CD14-positive monocyte (primary cell): ENCODE data around the gene BTK. TPM values are rescaled to one million over a fixed set of nuclear protein-coding genes. Genes with fewer than 3 reads are reported as not detected.
A peak's percentile ranks its signal among the peaks of the same experiment; 100 is the strongest.

ENCODE experiments used
- DNase-seq, 3 donors: peaks; one replicate each; pipeline ENCODE4 v3.0.0-alpha.2; 2011 to 2022
- H2AFZ ChIP-seq: 2 replicates; pipeline ENCODE4 v1.6.0; 2012; ENCODE audit warnings: mild to moderate bottlenecking, low read depth, low read length, inconsistent platforms; ENCODE audit not compliant: insufficient read depth, poor library complexity, severe bottlenecking
- H3K27ac ChIP-seq, 2 donors: 1 replicate in 1 of 2; 2 replicates in 1 of 2; pipeline ENCODE4 v1.5.1; 2012 to 2013; ENCODE audit warnings: low read length in 2 of 2, control low read depth in 1 of 2, inconsistent platforms in 1 of 2, low read depth in 1 of 2, mild to moderate bottlenecking in 1 of 2
- H3K27me3 ChIP-seq, 2 donors: one replicate each; pipeline versions ENCODE4 v1.6.0 to v1.6.1; 2011 to 2013; ENCODE audit warnings: low read length in 2 of 2; ENCODE audit not compliant: control insufficient read depth in 2 of 2, insufficient read depth in 2 of 2
- H3K36me3 ChIP-seq, 2 donors: replicated peaks in 1 of 2; 1 replicate in 1 of 2; 2 replicates in 1 of 2; pipeline versions ENCODE4 v1.5.1 to v1.6.1; 2012 to 2013; ENCODE audit warnings: low read length in 2 of 2, control low read depth in 1 of 2, inconsistent platforms in 1 of 2, mild to moderate bottlenecking in 1 of 2; ENCODE audit not compliant: insufficient read depth in 2 of 2, control insufficient read depth in 1 of 2
- H3K4me1 ChIP-seq, 2 donors: 1 replicate in 1 of 2; 2 replicates in 1 of 2; pipeline versions ENCODE4 v1.5.1 to v1.6.1; 2012 to 2013; ENCODE audit warnings: low read length in 2 of 2, control low read depth in 1 of 2, inconsistent platforms in 1 of 2, mild to moderate bottlenecking in 1 of 2, moderate library complexity in 1 of 2; ENCODE audit not compliant: insufficient read depth in 2 of 2, control insufficient read depth in 1 of 2
- H3K4me2 ChIP-seq: replicated peaks from 2 replicates; pipeline ENCODE3; 2012; ENCODE audit warnings: low read length, moderate library complexity, mild to moderate bottlenecking; ENCODE audit not compliant: poor library complexity, severe bottlenecking; ENCODE audit errors: extremely low read depth
- H3K4me3 ChIP-seq, 3 experiments: fragments of 200-600 bp in 1 of 3; sonication (generic) in 1 of 3; replicated peaks in 1 of 3; 1 replicate in 2 of 3; 2 replicates in 1 of 3; pipeline ENCODE4 v1.5.1; 2011 to 2013; ENCODE audit warnings: low read length in 3 of 3, mild to moderate bottlenecking in 3 of 3, control low read depth in 2 of 3, low read depth in 2 of 3, inconsistent platforms in 1 of 3, moderate library complexity in 1 of 3
- H3K79me2 ChIP-seq: 2 replicates; pipeline ENCODE4 v1.6.0; 2012; ENCODE audit warnings: mild to moderate bottlenecking, control low read depth, inconsistent platforms, low read length, moderate library complexity; ENCODE audit not compliant: insufficient read depth
- H3K9ac ChIP-seq: 2 replicates; pipeline ENCODE4 v1.6.0; 2017; ENCODE audit warnings: low read length, mild to moderate bottlenecking; ENCODE audit not compliant: insufficient read depth, poor library complexity, severe bottlenecking
- H3K9me3 ChIP-seq, 2 donors: replicated peaks in 1 of 2; 1 replicate in 1 of 2; 2 replicates in 1 of 2; pipeline versions ENCODE4 v1.5.1 to v1.6.1; 2012 to 2013; ENCODE audit warnings: low read length in 2 of 2, control low read depth in 1 of 2; ENCODE audit not compliant: control insufficient read depth in 1 of 2, insufficient read depth in 1 of 2
- H4K20me1 ChIP-seq: 2 replicates; pipeline ENCODE4 v1.6.0; 2012; ENCODE audit warnings: mild to moderate bottlenecking, low read length, control low read depth, moderate library complexity; ENCODE audit not compliant: insufficient read depth
- H3K27ac Mint-ChIP-seq, 7 donors: one replicate each; pipeline ENCODE4 v1.8.0; 2020; ENCODE audit warnings: mild to moderate bottlenecking in 7 of 7, mixed read lengths in 7 of 7, moderate library complexity in 6 of 7, inconsistent platforms in 2 of 7
- H3K27me3 Mint-ChIP-seq, 3 donors: one replicate each; pipeline ENCODE4 v1.8.0; 2021 to 2022; ENCODE audit warnings: low read depth in 3 of 3, mild to moderate bottlenecking in 3 of 3, mixed read lengths in 3 of 3, moderate library complexity in 3 of 3, inconsistent platforms in 1 of 3
- H3K36me3 Mint-ChIP-seq, 2 donors: one replicate each; pipeline ENCODE4 v1.8.0; 2020; ENCODE audit warnings: mixed read lengths in 2 of 2, inconsistent platforms in 1 of 2, mild to moderate bottlenecking in 1 of 2
- H3K4me1 Mint-ChIP-seq: one replicate; pipeline ENCODE4 v1.8.0; 2020; ENCODE audit warnings: mild to moderate bottlenecking, mixed read lengths
- H3K4me3 Mint-ChIP-seq, 2 donors: one replicate each; pipeline ENCODE4 v1.8.0; 2020; ENCODE audit warnings: mild to moderate bottlenecking in 2 of 2, mixed read lengths in 2 of 2, moderate library complexity in 1 of 2
- H3K9me3 Mint-ChIP-seq, 7 donors: one replicate each; pipeline ENCODE4 v1.8.0; 2020 to 2022; ENCODE audit warnings: mixed read lengths in 7 of 7, mild to moderate bottlenecking in 6 of 7, moderate library complexity in 6 of 7, inconsistent platforms in 2 of 7
- WGBS: methylation state at CpG from one replicate; pipeline ENCODE4 v1.1.5; 2013; ENCODE audit warnings: missing lambda C conversion rate; ENCODE audit not compliant: insufficient coverage; 5-methylcytosine and 5-hydroxymethylcytosine counted together
- intact Hi-C, 2 donors: fragments of 100-400 bp; cut with micrococcal nuclease; formaldehyde crosslinking; loops; one replicate each; pipeline versions ENCODE4 v1.15.0 to v1.15.1; 2023
- polyA plus RNA-seq, 3 donors: library from polyadenylated mRNA; depleted of rRNA in 1 of 3; unstranded in 2 of 3; stranded (reverse) in 1 of 3; fragments of 300-500 nt in 2 of 3; fragments of >200 nt in 1 of 3; fragmentation: Illumina TruSeq in 2 of 3; gene quantifications; 1 replicate in 2 of 3; 2 replicates in 1 of 3; pipeline ENCODE4 v1.2.3, GENCODE V29; 2012 to 2021
- TF ChIP-seq, protein P1 (sequence below): fragments of 200-600 bp; IDR thresholded peaks from one replicate; pipeline ENCODE4 v1.8.0; 2022; ENCODE audit warnings: antibody characterized with exemption, mild to moderate bottlenecking

Gene BTK
- polyA plus RNA-seq, 3 donors, result 74.1 to 92.9 (median 82.9) TPM

DNA sequence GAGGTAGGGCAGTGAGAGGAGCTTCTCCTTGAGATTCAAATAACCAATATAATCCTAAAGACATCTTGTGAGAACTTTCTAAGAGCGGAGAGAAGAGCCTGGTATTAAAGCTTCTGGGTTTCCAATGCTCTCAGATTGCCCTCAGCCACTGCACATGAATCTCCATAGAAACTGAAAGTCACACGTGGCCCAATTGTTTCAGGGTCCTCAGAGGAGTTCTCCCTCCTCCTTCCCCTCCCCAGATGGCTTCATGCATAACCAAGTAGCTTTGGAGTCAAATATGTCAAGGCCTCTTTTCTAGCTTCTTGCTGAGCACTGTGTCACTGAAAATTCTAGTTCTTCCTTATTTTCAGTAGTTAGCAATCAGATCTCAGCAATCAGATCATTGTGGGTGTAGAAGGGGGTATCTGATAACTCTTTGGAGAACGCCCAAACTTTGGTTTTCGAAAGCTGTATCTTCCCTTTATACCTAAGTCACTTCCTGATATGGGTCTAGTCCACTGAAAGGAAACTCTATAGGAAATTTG is 2.2 kb downstream of the BTK start:
- no peak for DNase-seq
- no peaks in the 10 kb centered on the region for H3K9me3 Mint-ChIP-seq
- Histone ChIP-seq H3K4me1 (peaks cover 36 to 46% of the 10 kb centered on the region in 2 donors), H4K20me1 (peaks cover 5% of the 10 kb centered on the region), H3K27ac (peak overlapping the region in 1 of 2 donors; percentile 58), H3K79me2 (peaks cover 66% of the 10 kb centered on the region), H3K36me3 (no peaks in the 10 kb centered on the region), H3K4me3 (peak overlapping the region in 1 of 3 experiments; percentile 31), H3K9me3 (no peaks in the 10 kb centered on the region), H2AFZ (no peak overlapping the region), H3K4me2 (peak overlapping the region; percentile 45), H3K27me3 (no peaks in the 10 kb centered on the region), H3K9ac (no peak overlapping the region)
- peaks cover 35% of the 10 kb centered on the region for H3K4me1 Mint-ChIP-seq
- WGBS, result no CpG with 5 or more reads among the region's 4 CpGs
- H3K27ac Mint-ChIP-seq, result peak overlapping the region; percentile 31 to 81 (median 56)
- intact Hi-C loops, result no loop called here
- TF ChIP-seq, protein P1, sequence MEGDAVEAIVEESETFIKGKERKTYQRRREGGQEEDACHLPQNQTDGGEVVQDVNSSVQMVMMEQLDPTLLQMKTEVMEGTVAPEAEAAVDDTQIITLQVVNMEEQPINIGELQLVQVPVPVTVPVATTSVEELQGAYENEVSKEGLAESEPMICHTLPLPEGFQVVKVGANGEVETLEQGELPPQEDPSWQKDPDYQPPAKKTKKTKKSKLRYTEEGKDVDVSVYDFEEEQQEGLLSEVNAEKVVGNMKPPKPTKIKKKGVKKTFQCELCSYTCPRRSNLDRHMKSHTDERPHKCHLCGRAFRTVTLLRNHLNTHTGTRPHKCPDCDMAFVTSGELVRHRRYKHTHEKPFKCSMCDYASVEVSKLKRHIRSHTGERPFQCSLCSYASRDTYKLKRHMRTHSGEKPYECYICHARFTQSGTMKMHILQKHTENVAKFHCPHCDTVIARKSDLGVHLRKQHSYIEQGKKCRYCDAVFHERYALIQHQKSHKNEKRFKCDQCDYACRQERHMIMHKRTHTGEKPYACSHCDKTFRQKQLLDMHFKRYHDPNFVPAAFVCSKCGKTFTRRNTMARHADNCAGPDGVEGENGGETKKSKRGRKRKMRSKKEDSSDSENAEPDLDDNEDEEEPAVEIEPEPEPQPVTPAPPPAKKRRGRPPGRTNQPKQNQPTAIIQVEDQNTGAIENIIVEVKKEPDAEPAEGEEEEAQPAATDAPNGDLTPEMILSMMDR, result no peak
- no peaks in the 10 kb centered on the region for H3K27me3 Mint-ChIP-seq
- H3K36me3 Mint-ChIP-seq, result no peaks in the 10 kb centered on the region
- H3K4me3 Mint-ChIP-seq, result peak overlapping the region; percentile 49 to 69

DNA sequence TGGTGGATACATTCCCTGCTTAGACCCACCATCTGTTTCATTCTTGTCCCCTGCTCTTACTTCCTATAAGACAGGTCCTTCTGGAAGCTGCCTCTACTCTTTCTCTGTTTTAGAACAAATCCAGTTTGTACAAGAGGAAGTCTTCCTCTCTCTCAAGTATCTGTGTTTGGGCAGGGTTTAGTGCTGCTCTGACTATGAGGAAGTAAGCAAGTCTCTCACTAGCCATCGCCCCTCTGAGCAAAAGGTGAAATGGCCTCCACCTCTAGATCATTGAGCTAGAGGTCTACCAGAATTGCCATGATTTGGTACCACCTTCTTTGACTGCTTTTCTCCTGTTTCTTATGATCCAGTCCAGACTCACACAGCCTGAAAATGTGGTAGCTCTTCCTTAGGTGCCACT is 8.4 kb downstream of the BTK start:
- no peak overlapping the region for H3K4me3 Mint-ChIP-seq
- H3K27ac ChIP-seq, result peak overlapping the region in 1 of 2 donors; percentile 63
- peaks cover 15 to 33% of the 10 kb centered on the region in 2 donors for H3K36me3 ChIP-seq
- peak overlapping the region; percentile 69 for H2AFZ ChIP-seq
- H3K27me3 Mint-ChIP-seq, result peaks cover 0 to 1% (median 0%) of the 10 kb centered on the region in 3 donors
- DNase-seq, result peak in 2 of 3 donors; percentile 12 to 24
- WGBS, result no CpG with 5 or more reads among the region's 1 CpG
- no peak overlapping the region for H3K4me3 ChIP-seq
- peaks cover 15 to 17% of the 10 kb centered on the region in 2 donors for H3K36me3 Mint-ChIP-seq
- H4K20me1 ChIP-seq, result peaks cover 8% of the 10 kb centered on the region
- no peak overlapping the region for H3K4me2 ChIP-seq
- H3K79me2 ChIP-seq, result peaks cover 58% of the 10 kb centered on the region
- peaks cover 10 to 12% of the 10 kb centered on the region in 2 donors for H3K4me1 ChIP-seq
- no peaks in the 10 kb centered on the region for H3K9me3 Mint-ChIP-seq
- no peak overlapping the region for H3K9ac ChIP-seq
- TF ChIP-seq, protein P1, result no peak
- H3K9me3 ChIP-seq, result no peaks in the 10 kb centered on the region
- intact Hi-C loops, result no loop called here
- H3K4me1 Mint-ChIP-seq, result peaks cover 6% of the 10 kb centered on the region
- H3K27ac Mint-ChIP-seq, result peak overlapping the region in 6 of 7 donors; percentile 25 to 85 (median 72)
- no peaks in the 10 kb centered on the region for H3K27me3 ChIP-seq
